ENCODE measurements around the gene H6PD.

The H6PD gene

GRCh38 chr1:9241891-9242290 lies 7.3 kb downstream of the H6PD start:
- DNase-seq (ENCODE audit: low read depth in 2 of 2) = no peak

- DNase-seq (ENCODE audit: low read depth in 2 of 2) = no peak
Observed at GRCh38 chr1:9242338-9242969, 7.9 kb downstream of the H6PD start.

- no peak for DNase-seq (ENCODE audit: low read depth in 2 of 2)
Observed at GRCh38 chr1:9243066-9243739, 8.6 kb downstream of the H6PD start.

- no peak for DNase-seq (ENCODE audit: low read depth in 2 of 2)
Observed at GRCh38 chr1:9244501-9245229, 10.1 kb downstream of the H6PD start.

- DNase-seq (ENCODE audit: low read depth in 2 of 2) = no peak
Observed at GRCh38 chr1:9245230-9245619, 10.7 kb downstream of the H6PD start.

DNA sequence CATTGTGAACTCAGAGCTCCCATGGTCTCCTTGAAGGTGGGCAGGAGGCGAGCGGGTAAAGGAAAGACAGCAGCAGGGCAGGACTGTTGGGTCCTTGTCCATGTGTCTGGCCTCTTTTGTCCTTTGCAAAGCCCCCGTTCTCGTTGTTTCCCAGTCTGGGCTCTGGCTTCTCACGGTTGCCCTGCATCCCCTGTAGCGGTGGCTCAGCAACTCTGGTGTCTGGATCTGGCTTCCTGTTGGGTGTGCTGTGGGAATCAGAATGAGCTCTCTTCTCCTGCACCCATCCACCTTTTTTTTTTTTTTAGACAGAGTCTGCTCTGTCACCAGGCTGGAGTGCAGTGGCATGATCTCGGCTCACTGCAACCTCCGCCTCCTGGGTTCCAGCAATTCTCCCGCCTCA lies 11.1 kb downstream of the H6PD start:
- DNase-seq (ENCODE audit: low read depth in 2 of 2) = no peak

DNA sequence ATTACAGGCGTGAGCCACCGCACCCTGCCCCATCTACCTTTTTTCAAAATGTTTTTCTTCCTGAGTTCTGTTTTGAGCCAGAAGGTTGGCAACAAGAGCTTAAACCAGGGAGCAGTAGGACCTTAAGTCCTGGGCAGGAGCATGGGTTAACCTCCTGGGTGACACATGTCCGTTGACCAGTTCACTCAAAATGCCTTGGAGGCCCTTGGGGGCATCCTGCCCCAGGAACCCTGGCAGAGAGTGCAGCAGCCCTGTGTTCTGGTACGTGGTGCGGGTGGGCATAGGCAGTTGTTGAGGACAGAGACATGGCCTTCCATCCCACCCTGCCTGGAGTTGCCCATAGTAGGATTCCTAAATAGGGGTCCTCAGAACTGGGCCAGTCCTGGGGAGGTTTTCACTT lies 11.6 kb downstream of the H6PD start:
- DNase-seq (ENCODE audit: low read depth in 2 of 2) = no peak

DNA sequence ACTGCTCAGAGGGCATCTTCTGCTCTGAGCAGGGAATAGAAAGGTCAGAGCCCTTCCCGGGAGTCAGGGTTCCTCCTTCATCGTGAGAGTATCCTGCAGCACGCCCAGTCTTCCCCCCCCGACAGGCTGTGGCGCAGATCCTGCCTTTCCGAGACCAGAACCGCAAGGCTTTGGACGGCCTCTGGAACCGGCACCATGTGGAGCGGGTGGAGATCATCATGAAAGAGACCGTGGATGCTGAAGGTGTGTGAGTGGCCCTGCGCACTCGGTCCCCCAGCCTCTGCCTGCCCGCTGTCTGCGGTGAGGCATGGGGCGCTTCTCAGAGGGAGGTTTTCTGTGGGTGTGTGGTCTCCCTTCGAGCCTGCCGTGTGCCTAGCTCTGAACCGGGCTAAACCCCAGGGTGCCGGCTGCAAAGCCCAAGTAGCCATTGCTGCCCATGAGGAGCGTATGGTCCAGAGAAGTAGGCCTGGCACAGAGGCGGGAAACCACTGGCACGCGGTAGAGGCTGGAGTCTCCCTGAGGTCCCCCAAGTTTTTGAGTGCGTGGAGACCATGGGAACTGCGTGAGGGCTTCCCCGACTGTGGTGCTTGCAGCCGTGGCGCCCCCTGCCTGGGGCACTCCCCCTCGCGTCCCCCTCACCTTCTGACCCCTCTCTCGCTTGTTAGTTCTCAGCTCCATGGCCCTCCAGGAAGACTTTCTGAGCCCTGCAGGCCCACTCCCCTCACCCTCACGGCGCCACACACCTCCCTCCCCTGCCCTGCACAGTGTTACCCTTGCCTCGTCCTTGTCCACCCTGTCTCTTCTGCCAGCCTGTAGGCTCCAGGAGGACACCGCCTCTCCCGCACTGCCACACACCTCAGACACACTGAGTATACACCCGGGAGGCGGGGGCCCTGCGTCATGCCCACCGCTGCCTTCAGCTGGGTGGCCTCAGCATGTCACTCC lies 12.5 kb downstream of the H6PD start:
- DNase-seq (ENCODE audit: low read depth in 2 of 2) = no peak

DNA sequence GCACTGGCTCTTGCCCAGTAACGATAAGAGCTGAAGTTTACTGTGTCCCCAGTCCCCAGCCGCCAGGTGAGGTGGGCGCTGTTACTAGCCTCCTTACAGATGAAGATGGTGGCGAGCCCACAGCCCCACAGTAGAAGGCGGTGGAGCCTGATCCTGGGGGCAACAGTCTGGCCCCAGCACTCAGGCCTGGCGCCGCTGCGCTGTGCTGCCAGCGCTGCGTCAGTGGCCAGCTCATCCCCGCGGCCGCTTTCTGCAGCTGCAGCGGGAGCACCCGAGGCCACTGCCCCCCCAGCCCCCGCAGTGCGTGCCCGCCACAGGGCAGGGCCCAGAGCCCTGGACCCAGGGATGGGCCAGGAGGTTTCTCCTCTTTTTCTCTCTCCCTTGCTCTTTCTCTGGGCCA lies 13.3 kb downstream of the H6PD start:
- DNase-seq (ENCODE audit: low read depth in 2 of 2) = no peak

DNA sequence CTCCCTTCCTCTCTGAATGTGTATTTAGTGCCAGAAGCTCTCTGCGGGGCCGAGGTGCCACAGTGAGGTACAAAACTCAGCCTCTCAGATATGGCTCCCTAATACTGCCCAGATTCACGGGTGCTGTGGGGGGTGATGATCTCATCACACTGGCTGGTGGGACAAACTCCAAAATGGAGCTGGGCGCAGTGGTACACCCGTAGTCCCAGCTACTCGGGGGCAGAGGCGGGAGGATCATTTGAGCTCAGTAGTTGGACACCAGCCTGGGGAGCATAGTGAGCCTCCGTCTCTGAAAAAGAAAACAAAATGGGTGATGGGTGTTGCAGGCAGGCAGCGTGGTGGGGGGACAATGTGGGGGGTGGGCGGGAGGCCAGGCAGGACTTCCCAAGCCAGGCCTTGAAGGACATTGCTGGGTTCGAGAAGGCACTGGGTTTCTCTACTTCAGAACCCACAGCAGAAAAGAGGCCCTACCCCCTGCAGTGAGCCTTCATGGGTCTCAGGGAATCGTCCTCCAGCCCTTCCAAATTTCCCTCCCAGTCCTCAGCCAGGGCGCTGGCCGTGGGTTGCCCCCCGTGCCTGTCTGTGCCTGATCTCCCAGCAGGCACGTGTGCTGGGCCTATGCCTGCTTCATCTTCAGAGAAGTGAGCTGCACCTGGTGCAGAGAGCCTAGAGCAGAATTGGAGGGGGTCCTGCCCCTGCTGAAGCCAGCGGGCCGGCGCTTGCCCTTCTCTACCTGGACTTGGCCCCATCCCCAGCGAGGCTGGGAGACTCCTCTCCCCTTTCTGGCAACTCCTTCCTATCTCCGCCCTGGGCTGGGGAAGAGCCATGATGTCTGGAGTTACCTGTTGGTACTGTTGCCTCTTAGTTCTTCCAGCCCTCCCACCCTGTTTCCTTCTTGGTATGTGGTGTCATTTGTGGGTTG lies 14.0 kb downstream of the H6PD start:
- no peak for DNase-seq (ENCODE audit: low read depth in 2 of 2)

DNA sequence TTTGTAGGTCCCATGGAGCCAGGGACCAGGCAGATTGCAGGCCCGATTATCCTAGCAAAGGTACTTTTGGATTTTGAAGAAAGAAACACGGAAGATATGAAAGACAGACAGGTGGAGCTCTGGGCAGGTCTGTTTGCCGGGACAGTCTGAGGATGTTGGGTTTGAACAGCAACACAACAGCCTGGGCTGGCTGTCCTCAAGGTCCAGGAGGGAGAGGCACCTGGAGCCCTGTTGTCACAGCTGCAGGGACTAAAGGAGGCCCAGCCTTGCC lies 14.6 kb downstream of the H6PD start:
- no peak for DNase-seq (ENCODE audit: low read depth in 2 of 2)

GRCh38 chr1:9249534-9250410 lies 15.2 kb downstream of the H6PD start:
- DNase-seq (ENCODE audit: low read depth in 2 of 2) = no peak

GRCh38 chr1:9250411-9251381 lies 16.1 kb downstream of the H6PD start:
- DNase-seq (ENCODE audit: low read depth in 2 of 2) = no peak

GRCh38 chr1:9251501-9251900 lies 16.9 kb downstream of the H6PD start:
- DNase-seq (ENCODE audit: low read depth in 2 of 2) = no peak

- DNase-seq (ENCODE audit: low read depth in 2 of 2) = no peak
Observed at GRCh38 chr1:9253004-9253403, 18.4 kb downstream of the H6PD start.

DNA sequence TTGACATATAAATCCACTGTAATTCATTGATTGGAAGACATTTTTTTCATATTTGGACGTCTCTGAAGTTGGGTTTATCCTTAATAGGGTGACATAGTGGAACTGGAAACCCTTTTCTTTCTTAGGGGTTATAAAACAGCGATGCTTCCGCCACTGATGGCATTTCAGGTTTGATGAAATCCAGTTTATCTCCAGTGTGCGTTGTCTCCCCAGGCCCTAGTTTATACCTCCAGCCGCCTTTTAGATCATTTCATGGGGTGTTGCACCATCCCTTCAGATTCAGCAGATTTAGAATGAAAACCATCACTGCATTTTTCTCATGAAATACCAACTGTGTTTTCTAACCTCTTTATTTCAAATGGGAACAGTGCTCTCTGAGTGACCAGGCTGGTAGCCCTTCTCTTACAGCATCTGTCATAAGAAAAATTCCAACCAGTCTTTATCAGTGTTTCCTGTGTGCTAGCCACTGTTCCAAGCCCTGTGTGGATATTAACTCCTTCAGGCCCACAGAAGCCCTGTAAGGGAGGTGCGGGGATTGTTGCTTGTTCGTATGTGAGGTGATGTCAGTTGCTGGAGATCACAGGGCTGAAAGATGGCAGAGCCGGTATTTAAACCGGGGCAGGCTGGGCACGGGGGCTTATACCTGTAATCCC lies 19.0 kb downstream of the H6PD start:
- no peak for DNase-seq (ENCODE audit: low read depth in 2 of 2)

GRCh38 chr1:9256332-9256731 lies 21.8 kb downstream of the H6PD start:
- no peak for DNase-seq (ENCODE audit: low read depth in 2 of 2)

DNA sequence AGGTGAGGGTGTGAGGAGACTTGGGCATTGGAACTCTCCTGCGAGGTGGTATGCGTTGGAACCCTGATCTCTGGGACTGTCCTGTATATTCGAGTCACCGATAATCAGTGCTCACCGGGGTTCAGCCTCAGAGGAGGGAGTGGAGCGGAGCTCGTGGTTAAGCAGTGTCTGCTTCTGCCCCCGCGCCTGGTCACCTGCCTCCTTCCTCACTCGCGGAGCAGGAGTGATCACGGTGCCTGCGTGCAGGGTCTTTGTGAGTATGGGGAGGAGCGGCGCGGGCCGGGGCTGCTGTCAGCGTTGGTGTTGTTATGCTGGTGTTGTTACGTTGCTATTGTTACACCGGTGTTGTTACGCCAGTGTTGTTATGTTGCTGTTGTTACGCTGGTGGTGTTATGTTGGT lies 23.3 kb downstream of the H6PD start:
- no peak for DNase-seq (ENCODE audit: low read depth in 2 of 2)

DNA sequence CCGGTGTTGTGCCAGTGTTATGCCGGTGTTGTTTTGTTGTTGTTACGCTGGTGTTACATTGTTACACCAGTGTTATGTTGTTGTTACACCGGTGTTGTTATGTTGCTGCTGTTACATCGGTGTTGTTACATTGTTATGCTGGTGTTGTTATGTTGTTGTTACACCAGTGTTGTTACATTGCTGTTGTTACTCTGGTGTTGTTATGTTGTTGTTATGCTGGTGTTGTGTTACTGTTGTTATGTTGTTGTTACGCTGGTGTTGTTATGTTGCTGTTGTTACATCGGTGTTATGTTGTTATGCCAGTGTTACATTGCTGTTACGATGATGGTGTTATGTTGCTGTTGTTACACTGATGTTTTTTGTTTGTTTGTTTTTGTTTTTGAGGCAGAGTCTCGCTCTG lies 24.1 kb downstream of the H6PD start:
- no peak for DNase-seq (ENCODE audit: low read depth in 2 of 2)

All from stimulated activated CD8-positive, alpha-beta memory T cell treated with anti-CD3 and anti-CD28 coated beads, Interleukin-7, amount 100 ng/mL, for 1 hour (primary cell).